Gastrocnemius medialis (tissue), 4 donors: ENCODE results near the gene KCNK18. TPM values are rescaled to one million over a fixed set of nuclear protein-coding genes. Genes with fewer than 3 reads are reported as not detected.

Source experiments
- ATAC-seq, 2 donors: fragments of 150-250 bp; one replicate each; pipeline ENCODE4 v1.9.1; 2016
- DNase-seq, 2 donors: peaks; one replicate each; pipeline ENCODE4 v3.0.0-alpha.2; 2019
- H3K27ac ChIP-seq, 4 donors: fragments of 200-600 bp; sonication (generic); 1 replicate in 1 of 4; 2 replicates in 3 of 4; pipeline ENCODE4 v1.5.1; 2016 to 2018; ENCODE audit warnings: mild to moderate bottlenecking in 2 of 4, moderate library complexity in 1 of 4
- H3K27me3 ChIP-seq, 3 donors: fragments of 200-600 bp; sonication (generic) in 2 of 3; 1 replicate in 1 of 3; 2 replicates in 2 of 3; pipeline versions ENCODE4 v1.5.1 to v1.6.0; 2016 to 2019; ENCODE audit warnings: mild to moderate bottlenecking in 1 of 3, moderate library complexity in 1 of 3
- H3K36me3 ChIP-seq, 2 donors: fragments of 200-600 bp; sonication (generic) in 1 of 2; one replicate each; pipeline ENCODE4 v1.5.1; 2017 to 2018
- H3K4me1 ChIP-seq, 2 donors: fragments of 200-600 bp; sonication (generic) in 1 of 2; one replicate each; pipeline ENCODE4 v1.5.1; 2016 to 2017; ENCODE audit warnings: mild to moderate bottlenecking in 2 of 2
- H3K4me3 ChIP-seq, 4 donors: fragments of 200-600 bp; sonication (generic) in 3 of 4; 1 replicate in 1 of 4; 2 replicates in 3 of 4; pipeline ENCODE4 v1.5.1; 2016 to 2019; ENCODE audit warnings: mild to moderate bottlenecking in 2 of 4
- H3K9me3 ChIP-seq, 3 donors: fragments of 200-600 bp; sonication (generic) in 2 of 3; 1 replicate in 1 of 3; 2 replicates in 2 of 3; pipeline ENCODE4 v1.5.1; 2016 to 2019
- CTCF ChIP-seq, 5 experiments: fragments of 450-650 bp in 3 of 5; fragments of 200-600 bp in 2 of 5; sonication (generic) in 2 of 5; IDR thresholded peaks in 4 of 5; conservative IDR thresholded peaks in 1 of 5; 1 replicate in 4 of 5; 2 replicates in 1 of 5; pipeline ENCODE4 v1.5.1; 2016 to 2019; ENCODE audit warnings: antibody characterized with exemption in 5 of 5, mild to moderate bottlenecking in 3 of 5, moderate library complexity in 3 of 5
- POLR2A ChIP-seq, 2 donors: fragments of 450-650 bp; IDR thresholded peaks; one replicate each; pipeline ENCODE4 v1.6.1; 2017; ENCODE audit warnings: antibody characterized with exemption in 2 of 2, mild to moderate bottlenecking in 2 of 2, moderate library complexity in 2 of 2
- in situ Hi-C, 4 donors: fragments of 200-750 bp; cut with MboI; loops; one replicate each; pipeline versions ENCODE4 v1.15.0 to v1.8.0; 2017; ENCODE audit warnings: low sequenced_read_pairs in 4 of 4
- intact Hi-C: fragments of 100-400 bp; cut with DNase I; formaldehyde crosslinking; loops from one replicate; pipeline ENCODE4 v1.15.1; 2023; ENCODE audit warnings: low total_unique reads
- total RNA-seq, 4 donors: library from RNA; depleted of rRNA; stranded (reverse); fragments of >200 nt; gene quantifications; one replicate each; pipeline versions ENCODE4 v1.1.0 to v1.2.3, GENCODE V29; 2016

KCNK18 gene
- total RNA-seq, 4 donors from 2014 or later: not detected

GRCh38 chr10:117249493-117250093, 52.3 kb downstream of the KCNK18 start:
- no peaks in the 10 kb centered on the region for H3K4me1 ChIP-seq
- ATAC-seq (no peak), DNase-seq (no peak)
- TF ChIP-seq POLR2A (IDR thresholded peaks at IDR 0.05): no peak
- no peak for TF ChIP-seq CTCF (IDR thresholded peaks at IDR 0.05 in 4 of 5, conservative IDR thresholded peaks at IDR 0.05 in 1 of 5)
- in situ Hi-C loops (no loop called here), intact Hi-C loops (no loop called here)
- no peaks in the 10 kb centered on the region for H3K9me3 ChIP-seq
- H3K4me3 ChIP-seq: no peak overlapping the region
- H3K27ac ChIP-seq: no peak overlapping the region
- H3K27me3 ChIP-seq: peaks cover 0 to 10% (median 4%) of the 10 kb centered on the region in 3 donors
- no peaks in the 10 kb centered on the region for H3K36me3 ChIP-seq

- Histone ChIP-seq H3K36me3 (no peaks in the 10 kb centered on the region), H3K9me3 (no peaks in the 10 kb centered on the region), H3K4me3 (no peak overlapping the region), H3K27me3 (peaks cover 0 to 10% (median 4%) of the 10 kb centered on the region in 3 donors), H3K4me1 (no peaks in the 10 kb centered on the region), H3K27ac (no peak overlapping the region)
- in situ Hi-C loops: no loop called here
- intact Hi-C loops: no loop called here
- DNase-seq: no peak
- TF ChIP-seq CTCF (IDR thresholded peaks at IDR 0.05 in 4 of 5, conservative IDR thresholded peaks at IDR 0.05 in 1 of 5): no peak
- no peak for ATAC-seq
These were observed 53.1 kb downstream of the KCNK18 start for GRCh38 chr10:117250411-117250810.

- Histone ChIP-seq H3K36me3 (no peaks in the 10 kb centered on the region), H3K27ac (no peak overlapping the region), H3K4me1 (no peaks in the 10 kb centered on the region), H3K27me3 (peaks cover 0 to 10% (median 0%) of the 10 kb centered on the region in 3 donors), H3K9me3 (no peaks in the 10 kb centered on the region), H3K4me3 (no peak overlapping the region)
- DNase-seq (no peak), ATAC-seq (no peak)
- no peak for TF ChIP-seq CTCF (IDR thresholded peaks at IDR 0.05 in 4 of 5, conservative IDR thresholded peaks at IDR 0.05 in 1 of 5)
- in situ Hi-C loops: no loop called here
- intact Hi-C loops: no loop called here
These were observed 56.6 kb downstream of the KCNK18 start for GRCh38 chr10:117253908-117254307.

- peaks cover 0 to 11% (median 0%) of the 10 kb centered on the region in 3 donors for H3K27me3 ChIP-seq
- H3K36me3 ChIP-seq: no peaks in the 10 kb centered on the region
- in situ Hi-C loops (no loop called here), intact Hi-C loops (no loop called here)
- DNase-seq: no peak
- H3K4me3 ChIP-seq: no peak overlapping the region
- no peak for ATAC-seq
- no peak overlapping the region for H3K27ac ChIP-seq
- H3K9me3 ChIP-seq: no peaks in the 10 kb centered on the region
- H3K4me1 ChIP-seq: no peaks in the 10 kb centered on the region
- TF ChIP-seq POLR2A (IDR thresholded peaks at IDR 0.05): no peak
- no peak for TF ChIP-seq CTCF (IDR thresholded peaks at IDR 0.05 in 4 of 5, conservative IDR thresholded peaks at IDR 0.05 in 1 of 5)
These were observed 57.0 kb downstream of the KCNK18 start for GRCh38 chr10:117254338-117254737.
